Measurements from ENCODE around the gene AUTS2.

GRCh38 chr7:70525991-70526390 lies 927.7 kb downstream of the AUTS2 start:
- no peak for TF ChIP-seq REST (tag by site-specific recombination; IDR thresholded peaks at IDR 0.05)
- TF ChIP-seq ZNF146 (tag by site-specific recombination; IDR thresholded peaks at IDR 0.05) = no peak
- TF ChIP-seq, protein P1, sequence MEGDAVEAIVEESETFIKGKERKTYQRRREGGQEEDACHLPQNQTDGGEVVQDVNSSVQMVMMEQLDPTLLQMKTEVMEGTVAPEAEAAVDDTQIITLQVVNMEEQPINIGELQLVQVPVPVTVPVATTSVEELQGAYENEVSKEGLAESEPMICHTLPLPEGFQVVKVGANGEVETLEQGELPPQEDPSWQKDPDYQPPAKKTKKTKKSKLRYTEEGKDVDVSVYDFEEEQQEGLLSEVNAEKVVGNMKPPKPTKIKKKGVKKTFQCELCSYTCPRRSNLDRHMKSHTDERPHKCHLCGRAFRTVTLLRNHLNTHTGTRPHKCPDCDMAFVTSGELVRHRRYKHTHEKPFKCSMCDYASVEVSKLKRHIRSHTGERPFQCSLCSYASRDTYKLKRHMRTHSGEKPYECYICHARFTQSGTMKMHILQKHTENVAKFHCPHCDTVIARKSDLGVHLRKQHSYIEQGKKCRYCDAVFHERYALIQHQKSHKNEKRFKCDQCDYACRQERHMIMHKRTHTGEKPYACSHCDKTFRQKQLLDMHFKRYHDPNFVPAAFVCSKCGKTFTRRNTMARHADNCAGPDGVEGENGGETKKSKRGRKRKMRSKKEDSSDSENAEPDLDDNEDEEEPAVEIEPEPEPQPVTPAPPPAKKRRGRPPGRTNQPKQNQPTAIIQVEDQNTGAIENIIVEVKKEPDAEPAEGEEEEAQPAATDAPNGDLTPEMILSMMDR (tag by site-specific recombination; IDR thresholded peaks at IDR 0.05) = no peak
- TF ChIP-seq ZNF133 (tag by site-specific recombination; IDR thresholded peaks at IDR 0.05) = no peak
- TF ChIP-seq ZNF140 (tag by site-specific recombination; IDR thresholded peaks at IDR 0.05) = no peak
- no peak for TF ChIP-seq SETDB1 (IDR thresholded peaks at IDR 0.05; ENCODE audit: insufficient read length, low read length)
- no peak for TF ChIP-seq ZBTB48 (tag by site-specific recombination; IDR thresholded peaks at IDR 0.05)
- no peak for TF ChIP-seq EGR2 (tag by site-specific recombination; IDR thresholded peaks at IDR 0.05; ENCODE audit: low read depth)
- TF ChIP-seq ZNF629 (tag by site-specific recombination; IDR thresholded peaks at IDR 0.05) = no peak
- TF ChIP-seq ZNF747 (tag by site-specific recombination; IDR thresholded peaks at IDR 0.05) = no peak
